Measurements from ENCODE around the gene PMVK. TPM values are rescaled to one million over a fixed set of nuclear protein-coding genes. Genes with fewer than 3 reads are reported as not detected.

PMVK gene
- total RNA-seq, 4 donors from 2014 or later, result 9.0 to 19.8 (median 15.6) TPM

DNA sequence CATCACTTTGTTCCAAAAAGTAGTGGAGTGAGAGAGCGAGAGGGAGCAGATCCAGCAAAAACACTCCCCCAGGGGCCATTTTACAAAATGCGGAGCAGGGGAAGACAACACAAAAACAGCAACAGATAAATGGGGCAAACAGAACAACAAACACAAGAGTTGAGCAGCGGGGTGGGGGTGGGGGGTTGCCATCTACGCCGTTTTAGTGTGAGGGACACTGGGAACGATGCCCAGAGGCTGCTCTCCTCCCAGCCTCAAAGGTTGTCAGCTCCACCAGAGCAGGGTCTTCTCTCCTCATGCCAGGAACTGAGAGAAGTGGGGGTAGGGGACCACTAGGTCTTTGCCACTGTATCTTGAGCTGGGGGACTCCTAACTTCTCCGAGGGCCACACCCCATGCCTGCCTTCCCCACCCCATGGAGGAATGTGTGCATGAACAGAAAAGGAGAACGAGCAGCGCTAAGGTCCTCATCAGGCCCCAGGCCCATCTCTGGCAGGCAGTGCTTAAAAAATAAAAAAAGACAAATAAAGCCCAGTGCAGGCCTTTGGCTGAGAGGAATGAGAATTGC, 20.7 kb upstream of the PMVK start:
- Histone ChIP-seq H3K27me3 (no peaks in the 10 kb centered on the region), H3K9me3 (no peaks in the 10 kb centered on the region), H3K4me3 (peak overlapping the region in 1 of 4 donors; percentile 59), H3K4me1 (peaks cover 0 to 73% (median 49%) of the 10 kb centered on the region in 4 donors), H3K27ac (peak overlapping the region; percentile 39 to 84 (median 72)), H3K36me3 (peaks cover 0 to 23% (median 0%) of the 10 kb centered on the region in 3 donors)
- TF ChIP-seq EP300 (IDR thresholded peaks at IDR 0.05) (no peak), POLR2A (IDR thresholded peaks at IDR 0.05) (no peak)
- TF ChIP-seq, protein P1, sequence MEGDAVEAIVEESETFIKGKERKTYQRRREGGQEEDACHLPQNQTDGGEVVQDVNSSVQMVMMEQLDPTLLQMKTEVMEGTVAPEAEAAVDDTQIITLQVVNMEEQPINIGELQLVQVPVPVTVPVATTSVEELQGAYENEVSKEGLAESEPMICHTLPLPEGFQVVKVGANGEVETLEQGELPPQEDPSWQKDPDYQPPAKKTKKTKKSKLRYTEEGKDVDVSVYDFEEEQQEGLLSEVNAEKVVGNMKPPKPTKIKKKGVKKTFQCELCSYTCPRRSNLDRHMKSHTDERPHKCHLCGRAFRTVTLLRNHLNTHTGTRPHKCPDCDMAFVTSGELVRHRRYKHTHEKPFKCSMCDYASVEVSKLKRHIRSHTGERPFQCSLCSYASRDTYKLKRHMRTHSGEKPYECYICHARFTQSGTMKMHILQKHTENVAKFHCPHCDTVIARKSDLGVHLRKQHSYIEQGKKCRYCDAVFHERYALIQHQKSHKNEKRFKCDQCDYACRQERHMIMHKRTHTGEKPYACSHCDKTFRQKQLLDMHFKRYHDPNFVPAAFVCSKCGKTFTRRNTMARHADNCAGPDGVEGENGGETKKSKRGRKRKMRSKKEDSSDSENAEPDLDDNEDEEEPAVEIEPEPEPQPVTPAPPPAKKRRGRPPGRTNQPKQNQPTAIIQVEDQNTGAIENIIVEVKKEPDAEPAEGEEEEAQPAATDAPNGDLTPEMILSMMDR (IDR thresholded peaks at IDR 0.05), result no peak
- no peak for DNase-seq (ENCODE audit: low spot score in 2 of 2)
- WGBS, 2 donors, result 27 to 37% methylated on average over 9 of the region's 9 CpGs

GRCh38 chr1:154956544-154956941, 20.0 kb upstream of the PMVK start:
- Histone ChIP-seq H3K4me1 (peaks cover 0 to 80% (median 52%) of the 10 kb centered on the region in 4 donors), H3K27me3 (no peaks in the 10 kb centered on the region), H3K9me3 (no peaks in the 10 kb centered on the region), H3K4me3 (peak overlapping the region; percentile 48 to 59 (median 56)), H3K27ac (peak overlapping the region; percentile 64 to 84 (median 72)), H3K36me3 (peaks cover 0 to 27% (median 0%) of the 10 kb centered on the region in 3 donors)
- DNase-seq (ENCODE audit: low spot score in 2 of 2), result peak in 1 of 2 donors; percentile 30
- TF ChIP-seq POLR2A (IDR thresholded peaks at IDR 0.05) (no peak), EP300 (IDR thresholded peaks at IDR 0.05) (no peak)
- TF ChIP-seq, protein P1 (IDR thresholded peaks at IDR 0.05), result no peak
- WGBS, 2 donors, result 5 to 11% methylated on average over 6 of the region's 6 CpGs

GRCh38 chr1:154955718-154956543, 19.4 kb upstream of the PMVK start, which contains the start of gene PBXIP1:
Gene PBXIP1, minus strand, starts transcription at chr1:154956099. Its CDS starts 2,378 bp downstream, at chr1:154953721.
- TF ChIP-seq, protein P1 (IDR thresholded peaks at IDR 0.05), result peak in 4 of 5 experiments; percentile 13 to 36 (median 24)
- TF ChIP-seq POLR2A (IDR thresholded peaks at IDR 0.05) (peak in 1 of 2 donors; percentile 51), EP300 (IDR thresholded peaks at IDR 0.05) (peak; percentile 35 to 57)
- peaks cover 0 to 77% (median 51%) of the 10 kb centered on the region in 4 donors for H3K4me1 ChIP-seq
- 0 to 1% methylated on average over 18 of the region's 18 CpGs for WGBS, 2 donors

GRCh38 chr1:154955039-154955717, 18.7 kb upstream of the PMVK start:
- no peaks in the 10 kb centered on the region for H3K27me3 ChIP-seq
- no peaks in the 10 kb centered on the region for H3K9me3 ChIP-seq
- WGBS, 2 donors, result 17 to 25% methylated on average over 4 of the region's 4 CpGs
- peaks cover 0 to 41% (median 6%) of the 10 kb centered on the region in 3 donors for H3K36me3 ChIP-seq
- peaks cover 0 to 70% (median 44%) of the 10 kb centered on the region in 4 donors for H3K4me1 ChIP-seq
- TF ChIP-seq POLR2A (IDR thresholded peaks at IDR 0.05), result no peak
- TF ChIP-seq, protein P1 (IDR thresholded peaks at IDR 0.05), result no peak
- TF ChIP-seq EP300 (IDR thresholded peaks at IDR 0.05), result no peak
- H3K4me3 ChIP-seq, result peak overlapping the region; percentile 48 to 59 (median 56)
- peak in 1 of 2 donors; percentile 41 for DNase-seq (ENCODE audit: low spot score in 2 of 2)
- H3K27ac ChIP-seq, result peak overlapping the region in 3 of 4 donors; percentile 64 to 84 (median 80)

More at GRCh38 chr1:154955718-154956543, 19.4 kb upstream of the PMVK start, which contains the start of gene PBXIP1:
- peak within 1 kb of the TSS; percentile 64 to 84 (median 72) for H3K27ac ChIP-seq
- peaks cover 0 to 33% (median 4%) of the 10 kb centered on the region in 3 donors for H3K36me3 ChIP-seq
- peak within 1 kb of the TSS; percentile 48 to 59 (median 56) for H3K4me3 ChIP-seq
- H3K9me3 ChIP-seq, result no peaks in the 10 kb centered on the region
- peak; percentile 71 to 93 for DNase-seq (ENCODE audit: low spot score in 2 of 2)
- no peaks in the 10 kb centered on the region for H3K27me3 ChIP-seq

All from tibial nerve (tissue), 4 donors.